ENCODE data around the gene LDLR.
"Not testable (repeated sequence)": the region's sequence is repeated elsewhere in the genome, so short reads cannot be mapped to it uniquely, and the experiment has no call there.

Gene LDLR

GRCh38 chr19:11076792-11077191 lies 12.5 kb upstream of the LDLR start:
- FAIRE-seq, result not testable (repeated sequence)

- FAIRE-seq, result no peak
These were observed 10.4 kb upstream of the LDLR start for GRCh38 chr19:11078893-11079292.

GRCh38 chr19:11079999-11080398 lies 9.3 kb upstream of the LDLR start:
- FAIRE-seq, result no peak

- no peak for FAIRE-seq
These were observed 1.3 kb upstream of the LDLR start for GRCh38 chr19:11087870-11088505.

GRCh38 chr19:11088506-11089253 lies 583 bp upstream of the LDLR start:
- FAIRE-seq, result no peak

- not testable (repeated sequence) for FAIRE-seq
These were observed 676 bp downstream of the LDLR start for GRCh38 chr19:11090014-11090263.

- FAIRE-seq, result no peak
These were observed 1.2 kb downstream of the LDLR start for GRCh38 chr19:11090264-11090996.

- FAIRE-seq, result no peak
These were observed 1.9 kb downstream of the LDLR start for GRCh38 chr19:11090997-11091702.

- no peak for FAIRE-seq
These were observed 2.5 kb downstream of the LDLR start for GRCh38 chr19:11091703-11092153.

GRCh38 chr19:11092181-11092538 lies 2.9 kb downstream of the LDLR start:
- FAIRE-seq, result no peak

- FAIRE-seq, result no peak
These were observed 4.5 kb downstream of the LDLR start for GRCh38 chr19:11093689-11094238.

GRCh38 chr19:11094520-11094894 lies 5.2 kb downstream of the LDLR start:
- no peak for FAIRE-seq

- no peak for FAIRE-seq
These were observed 7.1 kb downstream of the LDLR start for GRCh38 chr19:11096210-11096841.

GRCh38 chr19:11097367-11097766 lies 8.1 kb downstream of the LDLR start:
- not testable (repeated sequence) for FAIRE-seq

- FAIRE-seq, result no peak
These were observed 9.1 kb downstream of the LDLR start for GRCh38 chr19:11098327-11098726.

- FAIRE-seq, result no peak
These were observed 9.6 kb downstream of the LDLR start for GRCh38 chr19:11098861-11099260.

- no peak for FAIRE-seq
These were observed 10.8 kb downstream of the LDLR start for GRCh38 chr19:11100049-11100448.

GRCh38 chr19:11101057-11101456 lies 11.8 kb downstream of the LDLR start:
- no peak for FAIRE-seq

- FAIRE-seq, result no peak
These were observed 13.7 kb downstream of the LDLR start for GRCh38 chr19:11102944-11103343.

- FAIRE-seq, result not testable (repeated sequence)
These were observed 14.4 kb downstream of the LDLR start for GRCh38 chr19:11103667-11104066.

- FAIRE-seq, result no peak
These were observed 15.9 kb downstream of the LDLR start for GRCh38 chr19:11105014-11105636.

- no peak for FAIRE-seq
These were observed 17.2 kb downstream of the LDLR start for GRCh38 chr19:11106477-11106876.

Measured in TTC549 (cell line).